ENCODE results near the gene THUMPD3.

THUMPD3 gene

GRCh38 chr3:9379327-9379726 lies 16.5 kb downstream of the THUMPD3 start:
- no peak overlapping the region for H3K27ac ChIP-seq
- DNase-seq (ENCODE audit: low spot score), result no peak
- TF ChIP-seq CTCF (conservative IDR thresholded peaks at IDR 0.05; ENCODE audit: low read depth), result no peak
- POLR2A ChIA-PET (ENCODE audit: low non-redundant PET), result no interaction called here
- CTCF ChIA-PET, result no interaction called here

DNA sequence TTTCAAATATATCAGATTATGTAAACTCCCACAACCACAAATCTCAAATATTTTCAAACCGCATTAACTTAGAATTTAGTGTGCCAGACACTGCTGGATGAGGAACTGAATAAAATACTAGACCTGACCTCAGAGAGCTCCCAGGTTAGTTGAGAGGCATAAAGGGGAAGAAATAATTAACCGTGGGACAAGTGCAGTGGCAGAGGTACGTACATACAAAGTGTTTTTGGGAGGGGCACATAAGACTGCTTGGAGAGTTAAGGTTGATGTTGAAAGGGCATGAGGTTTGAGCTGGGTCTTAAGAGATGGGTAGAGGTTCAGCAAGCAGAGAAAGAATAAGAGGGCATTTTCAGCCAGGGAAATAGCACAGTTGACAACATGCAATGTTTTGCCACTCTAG lies 17.2 kb downstream of the THUMPD3 start:
- ChIA-PET POLR2A (ENCODE audit: low non-redundant PET) (no interaction called here), CTCF (no interaction called here)
- no peak for DNase-seq (ENCODE audit: low spot score)
- no peak for TF ChIP-seq CTCF (conservative IDR thresholded peaks at IDR 0.05; ENCODE audit: low read depth)
- H3K27ac ChIP-seq, result no peak overlapping the region

DNA sequence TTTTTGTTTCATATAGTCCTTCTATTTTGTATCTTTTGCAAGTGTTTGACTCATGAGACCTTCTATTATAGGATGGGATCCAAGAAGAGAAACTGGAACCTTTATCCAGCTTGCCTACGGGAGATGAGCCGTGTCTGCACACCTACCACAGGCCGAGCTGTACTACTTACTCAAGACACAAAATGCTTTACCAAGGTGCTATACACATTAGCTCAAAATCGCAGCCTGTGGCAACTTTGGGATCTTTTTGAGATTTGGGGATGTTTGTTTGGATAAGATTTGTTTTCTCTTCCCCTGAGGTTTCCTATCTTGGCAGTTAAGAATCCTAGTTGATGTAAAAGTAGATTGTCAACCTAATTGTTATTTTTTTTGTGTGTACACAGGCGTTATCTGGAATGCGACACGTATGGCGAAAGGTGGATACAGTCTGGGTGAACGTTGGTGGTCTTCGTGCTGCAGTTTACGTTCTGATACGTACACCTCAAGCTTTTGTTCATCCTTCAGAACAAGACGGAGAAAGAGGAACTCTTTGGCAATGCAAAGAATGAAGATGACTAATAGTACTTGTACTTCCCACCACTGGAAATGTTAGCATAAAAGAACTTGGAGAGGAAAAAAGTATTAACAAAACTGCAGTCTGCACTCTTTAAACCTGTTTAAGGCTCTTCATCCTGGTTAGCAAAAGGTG lies 21.4 kb downstream of the THUMPD3 start:
- no peak for DNase-seq (ENCODE audit: low spot score)
- POLR2A ChIA-PET (ENCODE audit: low non-redundant PET), result no interaction called here

GRCh38 chr3:9385187-9386077 lies 22.6 kb downstream of the THUMPD3 start:
- no peak for TF ChIP-seq CTCF (conservative IDR thresholded peaks at IDR 0.05; ENCODE audit: low read depth)
- no peak for DNase-seq (ENCODE audit: low spot score)
- peak overlapping the region; percentile 57 for H3K27ac ChIP-seq
- ChIA-PET POLR2A (ENCODE audit: low non-redundant PET) (no interaction called here), CTCF (interaction anchor here (0.6 kb wide), 1 partner anchor 38 kb away, joined by 3 read pairs; no protein-coding TSS in a partner anchor)

More for the DNA sequence above, 21.4 kb downstream of the THUMPD3 start:
- no peak for TF ChIP-seq CTCF (conservative IDR thresholded peaks at IDR 0.05; ENCODE audit: low read depth)
- CTCF ChIA-PET, result no interaction called here
- H3K27ac ChIP-seq, result peak overlapping the region; percentile 57

DNA sequence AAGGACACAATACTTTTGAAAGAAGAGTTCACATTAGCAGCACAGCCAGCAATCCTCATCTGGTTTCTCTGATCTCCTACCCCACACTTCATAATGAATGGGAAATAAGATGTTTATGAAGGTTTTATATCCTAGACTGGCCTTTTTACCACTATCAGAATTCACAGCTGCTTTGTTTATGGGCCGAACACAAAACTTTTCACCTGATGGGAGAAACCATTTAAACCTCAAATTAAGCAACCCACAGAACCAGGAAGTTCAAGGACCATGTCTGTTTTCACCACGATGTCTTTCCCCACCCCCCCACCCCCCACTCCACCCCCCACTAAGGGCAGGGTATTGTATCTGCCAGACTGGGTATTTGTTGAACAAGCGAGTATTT lies 23.2 kb downstream of the THUMPD3 start:
- no peak overlapping the region for H3K27ac ChIP-seq
- POLR2A ChIA-PET (ENCODE audit: low non-redundant PET), result no interaction called here
- CTCF ChIA-PET, result no interaction called here
- no peak for DNase-seq (ENCODE audit: low spot score)
- TF ChIP-seq CTCF (conservative IDR thresholded peaks at IDR 0.05; ENCODE audit: low read depth), result no peak

- TF ChIP-seq CTCF (conservative IDR thresholded peaks at IDR 0.05; ENCODE audit: low read depth), result no peak
- no peak for DNase-seq (ENCODE audit: low spot score)
- no peak overlapping the region for H3K27ac ChIP-seq
- ChIA-PET CTCF (no interaction called here), POLR2A (ENCODE audit: low non-redundant PET) (interaction anchor here (0.6 kb wide), 1 partner anchor 17 kb away, joined by 3 read pairs; no protein-coding TSS in a partner anchor)
Observed at GRCh38 chr3:9386501-9387321, 23.9 kb downstream of the THUMPD3 start.

All from RWPE1 (cell line).